GM19238 (cell line): ENCODE results near the gene OR4Q2.
"Not testable (repeated sequence)": the region's sequence is repeated elsewhere in the genome, so short reads cannot be mapped to it uniquely, and the experiment has no call there.

Experiments used
- DNase-seq: peaks from one replicate; pipeline ENCODE4 v3.0.0; 2011; ENCODE audit warnings: low spot score; ENCODE audit not compliant: insufficient read length

The OR4Q2 gene

DNA sequence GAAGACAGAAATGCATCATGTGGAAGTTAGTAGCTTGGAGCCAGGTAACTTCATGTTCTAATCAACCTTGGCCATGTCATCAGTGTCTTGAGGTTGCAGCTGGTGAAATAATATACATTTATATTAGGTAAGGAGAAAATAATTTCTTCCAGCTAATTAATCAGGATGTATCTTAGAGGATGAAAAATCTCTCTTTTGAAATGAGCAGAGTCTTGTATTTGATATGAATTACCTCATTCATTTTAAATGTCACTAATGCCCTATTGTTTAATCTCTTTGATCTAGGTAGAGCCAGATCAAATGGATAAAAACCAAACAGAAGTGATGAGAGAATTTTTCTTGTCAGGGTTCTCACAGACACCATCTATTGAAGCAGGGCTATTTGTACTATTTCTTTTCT lies at the start of gene OR4Q2:
OR4Q2 (plus strand) TSS at position 301 of the 400 bp plus-strand sequence.
- DNase-seq: no peak

DNA sequence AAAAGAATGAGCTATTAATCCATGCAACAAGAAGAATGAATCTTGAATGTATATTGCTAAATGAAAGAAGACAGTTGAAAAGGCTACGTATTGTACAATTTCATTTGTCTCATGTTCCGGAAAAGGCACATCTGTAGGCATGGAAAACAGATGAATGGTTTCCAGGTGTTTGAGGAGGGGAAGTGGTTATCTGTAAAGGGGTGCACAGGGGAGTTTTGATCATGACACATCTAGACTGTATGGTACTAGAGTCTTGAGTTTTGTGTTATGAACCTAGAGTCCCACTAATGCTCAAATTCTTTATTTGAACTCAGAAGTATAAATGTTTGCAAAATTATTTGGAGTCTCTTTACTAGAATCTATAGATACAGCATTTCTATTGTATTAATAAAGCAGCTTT lies 32.2 kb upstream of the OR4Q2 start:
- not testable (repeated sequence) for DNase-seq

DNA sequence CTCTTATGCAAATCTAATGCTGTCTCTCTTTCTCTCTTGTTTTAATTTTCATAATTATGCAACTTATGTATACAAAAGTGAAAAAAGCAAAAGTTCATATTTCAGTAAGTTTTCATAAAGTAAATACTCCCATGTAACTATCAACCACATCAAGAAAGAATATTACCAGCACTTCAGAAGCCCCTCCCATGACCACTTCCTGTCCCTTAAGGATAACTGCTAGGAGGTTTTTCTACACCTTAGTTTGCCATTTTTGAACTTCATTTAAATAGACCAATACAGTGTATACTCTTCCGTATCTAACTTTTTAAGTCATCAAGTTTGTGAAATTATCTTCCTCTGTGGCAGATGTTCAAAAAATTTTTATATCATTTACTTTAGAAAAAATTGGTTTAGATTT lies 27.1 kb upstream of the OR4Q2 start:
- DNase-seq: no peak

DNA sequence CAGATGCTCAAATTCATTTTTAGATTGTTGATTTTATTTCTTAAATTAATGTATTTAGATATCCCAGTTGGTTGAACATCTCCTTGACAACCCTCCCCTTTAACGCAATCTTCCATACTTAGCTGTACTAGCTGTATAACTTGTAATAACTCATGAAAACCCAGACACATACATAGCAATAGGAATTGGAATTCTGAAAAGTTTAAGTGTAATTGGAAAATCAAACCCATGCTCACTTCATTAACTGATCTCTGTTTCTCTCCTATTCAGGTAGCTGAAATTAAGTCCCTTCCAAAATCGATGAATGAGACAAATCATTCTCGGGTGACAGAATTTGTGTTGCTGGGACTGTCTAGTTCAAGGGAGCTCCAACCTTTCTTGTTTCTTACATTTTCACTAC lies 26.7 kb upstream of the OR4Q2 start, which contains the start of gene OR4K15:
OR4K15 (plus strand) TSS at position 301 of the 400 bp plus-strand sequence; CDS start at position 301, 0 bp downstream.
- DNase-seq: no peak

DNA sequence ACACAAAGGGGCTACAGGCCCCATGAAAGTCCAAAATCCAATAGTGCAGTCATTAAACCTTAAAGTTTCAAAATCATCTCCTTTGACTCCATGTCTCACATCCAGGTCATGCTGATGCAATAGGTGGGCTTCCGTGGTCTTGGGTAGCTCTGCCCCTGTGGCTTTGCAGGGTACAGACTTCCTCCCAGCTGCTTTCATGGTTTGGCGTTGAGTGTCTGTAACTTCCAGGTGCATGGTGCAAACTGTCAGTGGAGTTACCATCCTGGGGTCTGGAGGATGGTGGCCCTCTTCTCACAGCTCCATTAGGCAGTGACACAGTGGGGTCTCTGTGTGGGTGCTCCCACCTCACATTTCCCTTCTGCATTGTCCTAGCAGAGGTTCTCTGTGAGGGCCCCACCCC lies 8.5 kb upstream of the OR4Q2 start:
- DNase-seq: no peak

GRCh38 chr14:20002319-20002718 lies 356 bp downstream of the OR4Q2 start:
- DNase-seq: no peak

DNA sequence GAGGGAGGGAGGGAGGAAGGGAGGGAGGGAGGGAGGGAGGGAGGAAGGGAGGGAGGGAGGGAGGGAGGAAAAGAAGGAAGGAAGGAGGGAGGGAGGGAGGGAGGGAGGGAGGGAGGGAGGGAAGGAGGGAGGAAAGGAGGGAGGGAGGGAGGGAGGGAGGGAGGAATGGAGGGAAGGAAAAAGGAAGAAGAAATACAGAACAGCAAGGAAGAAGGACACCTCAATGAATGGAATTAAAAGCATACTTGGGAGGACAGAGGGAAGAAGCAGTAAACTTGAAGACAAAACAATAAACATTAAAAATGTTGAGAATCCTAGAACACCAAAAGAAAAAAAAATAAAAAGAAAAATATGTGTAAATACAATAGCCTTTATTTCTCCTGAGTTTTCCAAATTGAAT lies 6.2 kb downstream of the OR4Q2 start:
- no peak for DNase-seq

- no peak for DNase-seq
Measured at GRCh38 chr14:20019257-20019865, 17.4 kb downstream of the OR4Q2 start, which contains the start of gene OR4K14. Gene OR4K14 (minus strand): TSS chr14:20019307. CDS start chr14:20015193, 4,114 bp downstream.

DNA sequence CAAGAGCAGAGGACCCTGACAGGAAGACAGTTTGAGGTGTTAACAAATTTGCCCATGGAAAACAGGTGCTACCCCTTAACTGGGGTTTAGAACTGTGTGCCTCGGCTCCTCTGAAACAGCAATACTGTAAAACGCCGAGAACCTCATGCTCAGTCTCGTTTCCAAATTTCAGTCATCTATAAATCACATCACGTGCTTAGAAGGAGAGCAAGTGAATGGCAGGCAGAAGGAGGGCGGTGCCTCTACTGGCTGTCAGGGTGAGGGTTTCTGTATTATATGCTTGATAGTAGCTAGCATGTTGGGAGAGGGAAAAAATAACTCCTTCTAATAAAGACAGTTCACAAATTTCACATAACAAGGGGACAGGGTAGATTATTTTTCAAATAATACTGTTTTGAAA lies 29.1 kb downstream of the OR4Q2 start:
- no peak for DNase-seq

DNA sequence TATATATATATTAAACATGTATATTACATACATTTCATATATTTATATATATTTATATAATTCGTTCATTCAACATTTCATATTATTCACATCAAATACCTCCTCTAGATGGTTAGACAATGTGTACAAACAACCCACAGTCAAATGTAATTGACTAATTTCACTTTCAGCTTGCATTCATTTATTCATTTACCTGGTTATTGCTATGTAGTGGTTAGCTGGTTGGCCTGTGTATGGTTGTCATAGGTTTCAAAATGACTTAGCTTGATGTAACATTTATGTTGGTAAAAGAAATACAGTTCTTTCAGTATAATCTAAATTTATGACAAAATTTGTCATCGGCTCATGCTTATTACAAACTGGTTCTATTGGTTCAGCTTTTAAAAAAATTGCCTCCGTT lies 33.5 kb downstream of the OR4Q2 start:
- DNase-seq: no peak

DNA sequence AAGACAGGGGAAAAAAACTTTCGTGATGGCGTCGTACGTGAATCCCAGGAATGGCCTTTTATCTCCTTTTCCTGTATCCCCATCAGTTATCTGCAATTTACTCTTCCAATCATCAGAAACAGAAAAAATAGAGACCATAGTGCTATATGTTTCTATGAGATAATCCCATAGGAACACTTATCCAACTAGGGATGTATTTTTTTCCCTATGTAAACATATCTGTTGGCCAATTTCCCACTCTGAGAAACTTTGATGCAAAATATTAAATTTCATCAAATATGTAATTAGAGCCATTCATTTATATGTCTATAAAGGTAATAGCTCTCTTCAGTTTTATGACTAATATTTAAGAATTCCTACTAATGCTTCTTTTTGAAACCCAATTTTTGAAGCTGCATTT lies 34.0 kb downstream of the OR4Q2 start, which contains the start of gene OR4K13:
OR4K13 (minus strand) TSS at position 101 of the 400 bp plus-strand sequence. CDS start 1,280 bp downstream, outside the sequence.
- DNase-seq: no peak

GRCh38 chr14:20044243-20044642 lies 42.3 kb downstream of the OR4Q2 start:
- DNase-seq: no peak

DNA sequence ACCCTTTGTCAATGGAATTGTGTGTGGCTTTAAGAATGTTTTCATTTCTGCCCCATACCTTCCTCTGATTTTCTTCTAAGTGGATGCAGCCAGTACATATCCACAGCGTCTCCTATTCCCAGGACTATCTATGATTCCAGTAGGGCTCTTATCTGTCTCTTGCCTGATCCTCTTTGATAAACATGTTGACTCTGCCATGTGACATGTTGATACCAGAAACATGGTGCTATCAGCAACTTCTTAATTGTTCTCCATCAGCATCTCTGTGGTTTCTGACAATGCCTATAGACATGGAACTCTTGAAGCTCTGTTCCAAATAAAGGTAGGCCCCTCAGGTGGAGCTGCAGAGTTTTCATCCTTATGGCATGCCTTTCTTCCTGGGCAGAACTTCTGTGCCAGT lies 46.2 kb downstream of the OR4Q2 start:
- no peak for DNase-seq
